Measurements from ENCODE around the gene ABAT.

- TF ChIP-seq CTCF (IDR thresholded peaks at IDR 0.05): no peak
- TF ChIP-seq POLR2A (IDR thresholded peaks at IDR 0.05): no peak
Observed at GRCh38 chr16:8806272-8806983, 132.0 kb downstream of the ABAT start.

All from Peyer's patch (tissue), 4 donors.